ENCODE measurements around the gene INSYN1. TPM values are rescaled to one million over a fixed set of nuclear protein-coding genes. Genes with fewer than 3 reads are reported as not detected.

The INSYN1 gene
- total and polyA plus RNA-seq, 2 donors (not counting 1 experiment from before 2014, with no cell fraction given) = not detected

GRCh38 chr15:73751511-73751898 is 1.6 kb downstream of the INSYN1 start:
- Histone ChIP-seq H4K20me1 (ENCODE audit: control insufficient read depth, insufficient read depth, low read length, poor library complexity, severe bottlenecking) (no peaks in the 10 kb centered on the region), H3K27ac (ENCODE audit: low read length in 2 of 2) (no peak overlapping the region), H3K9me3 (ENCODE audit: control extremely low read depth in 1 of 3, control insufficient read depth in 2 of 3, insufficient read depth in 1 of 3, low read length in 2 of 3) (no peaks in the 10 kb centered on the region), H3K4me3 (ENCODE audit: control extremely low read depth in 1 of 5, extremely low read depth in 1 of 5, insufficient read depth in 1 of 5, low read depth in 2 of 5, low read length in 4 of 5) (no peak overlapping the region), H3K4me1 (ENCODE audit: control insufficient read depth in 2 of 2, insufficient read depth in 2 of 2, low read length in 2 of 2) (no peaks in the 10 kb centered on the region), H3K36me3 (replicated peaks in 1 of 2; ENCODE audit: control extremely low read depth in 1 of 2, control insufficient read depth in 1 of 2, extremely low read depth in 1 of 2, insufficient read depth in 2 of 2, low read length in 1 of 2) (no peaks in the 10 kb centered on the region), H3K79me2 (ENCODE audit: control insufficient read depth, insufficient read depth, low read length) (no peaks in the 10 kb centered on the region), H3K4me2 (replicated peaks; ENCODE audit: low read depth, low read length, poor library complexity, severe bottlenecking) (no peak overlapping the region), H2AFZ (ENCODE audit: insufficient read depth, low read depth, low read length, poor library complexity, severe bottlenecking) (no peak overlapping the region), H3K27me3 (replicated peaks in 1 of 4; ENCODE audit: control extremely low read depth in 1 of 4, control insufficient read depth in 3 of 4, insufficient read depth in 4 of 4, low read length in 3 of 4) (peaks cover 0 to 36% (median 3%) of the 10 kb centered on the region in 4 experiments), H3K9ac (ENCODE audit: low read length) (no peak overlapping the region)
- intact Hi-C loops (cut with micrococcal nuclease) = no loop called here
- ATAC-seq (ENCODE audit: low read depth) (no peak), DNase-seq (no peak)
- Mint-ChIP-seq H3K4me3 (no peak overlapping the region), H3K4me1 (peaks cover 5% of the 10 kb centered on the region), H3K9me3 (ENCODE audit: insufficient read depth) (no peaks in the 10 kb centered on the region), H3K27ac (no peak overlapping the region), H3K27me3 (peaks cover 49% of the 10 kb centered on the region)
- CTCF ChIA-PET = no interaction called here
- no peak for TF ChIP-seq CTCF (IDR thresholded peaks at IDR 0.05)
- no peak for TF ChIP-seq EZH2 (IDR thresholded peaks at IDR 0.05; ENCODE audit: borderline replicate concordance, insufficient read depth, low read depth, low read length, poor library complexity, severe bottlenecking)
- POLR2A ChIA-PET = no interaction called here
- 13% methylated on average over 4 of the region's 9 CpGs for WGBS (ENCODE audit: insufficient coverage)

GRCh38 chr15:73750951-73751350 is 2.2 kb downstream of the INSYN1 start:
- DNase-seq (no peak), ATAC-seq (ENCODE audit: low read depth) (no peak)
- peaks cover 0 to 32% (median 1%) of the 10 kb centered on the region in 4 experiments for H3K27me3 ChIP-seq (replicated peaks in 1 of 4; ENCODE audit: control extremely low read depth in 1 of 4, control insufficient read depth in 3 of 4, insufficient read depth in 4 of 4, low read length in 3 of 4)
- H3K4me1 ChIP-seq (ENCODE audit: control insufficient read depth in 2 of 2, insufficient read depth in 2 of 2, low read length in 2 of 2) = no peaks in the 10 kb centered on the region
- Mint-ChIP-seq H3K4me1 (peaks cover 5% of the 10 kb centered on the region), H3K9me3 (ENCODE audit: insufficient read depth) (no peaks in the 10 kb centered on the region), H3K27ac (no peak overlapping the region), H3K4me3 (no peak overlapping the region), H3K27me3 (peaks cover 46% of the 10 kb centered on the region)
- WGBS (ENCODE audit: insufficient coverage) = 84% methylated on average over 16 of the region's 20 CpGs
- H3K4me3 ChIP-seq (ENCODE audit: control extremely low read depth in 1 of 5, extremely low read depth in 1 of 5, insufficient read depth in 1 of 5, low read depth in 2 of 5, low read length in 4 of 5) = no peak overlapping the region
- intact Hi-C loops (cut with micrococcal nuclease) = no loop called here
- ChIA-PET CTCF (no interaction called here), POLR2A (no interaction called here)
- H3K27ac ChIP-seq (ENCODE audit: low read length in 2 of 2) = no peak overlapping the region
- no peaks in the 10 kb centered on the region for H3K79me2 ChIP-seq (ENCODE audit: control insufficient read depth, insufficient read depth, low read length)
- H3K36me3 ChIP-seq (replicated peaks in 1 of 2; ENCODE audit: control extremely low read depth in 1 of 2, control insufficient read depth in 1 of 2, extremely low read depth in 1 of 2, insufficient read depth in 2 of 2, low read length in 1 of 2) = no peaks in the 10 kb centered on the region
- no peaks in the 10 kb centered on the region for H3K9me3 ChIP-seq (ENCODE audit: control extremely low read depth in 1 of 3, control insufficient read depth in 2 of 3, insufficient read depth in 1 of 3, low read length in 2 of 3)
- H3K4me2 ChIP-seq (replicated peaks; ENCODE audit: low read depth, low read length, poor library complexity, severe bottlenecking) = no peak overlapping the region
- no peak overlapping the region for H3K9ac ChIP-seq (ENCODE audit: low read length)
- no peaks in the 10 kb centered on the region for H4K20me1 ChIP-seq (ENCODE audit: control insufficient read depth, insufficient read depth, low read length, poor library complexity, severe bottlenecking)
- no peak overlapping the region for H2AFZ ChIP-seq (ENCODE audit: insufficient read depth, low read depth, low read length, poor library complexity, severe bottlenecking)
- TF ChIP-seq EZH2 (IDR thresholded peaks at IDR 0.05; ENCODE audit: borderline replicate concordance, insufficient read depth, low read depth, low read length, poor library complexity, severe bottlenecking) = no peak
- TF ChIP-seq CTCF (IDR thresholded peaks at IDR 0.05) = no peak
